ENCODE results near the gene RTN4IP1.

DNA sequence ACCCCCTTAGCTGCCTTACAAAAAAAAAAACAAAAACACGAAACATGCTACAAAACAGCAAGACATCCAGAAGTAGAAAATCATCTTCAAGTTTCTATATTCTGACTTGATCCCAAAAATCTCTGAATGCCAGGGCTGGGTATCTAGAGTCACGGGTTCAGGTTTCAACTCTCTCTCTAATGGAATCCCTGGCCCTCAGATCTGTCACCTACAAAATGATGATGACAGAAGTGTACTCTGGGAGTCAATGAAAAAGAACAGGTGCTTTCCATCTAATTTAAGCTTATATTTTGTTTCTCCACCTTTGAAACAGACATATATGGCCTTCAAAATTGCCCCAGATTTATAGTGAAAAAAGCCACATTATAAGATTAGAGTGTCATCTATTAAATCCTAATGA is 18.3 kb downstream of the RTN4IP1 start:
- TF ChIP-seq, protein P1, sequence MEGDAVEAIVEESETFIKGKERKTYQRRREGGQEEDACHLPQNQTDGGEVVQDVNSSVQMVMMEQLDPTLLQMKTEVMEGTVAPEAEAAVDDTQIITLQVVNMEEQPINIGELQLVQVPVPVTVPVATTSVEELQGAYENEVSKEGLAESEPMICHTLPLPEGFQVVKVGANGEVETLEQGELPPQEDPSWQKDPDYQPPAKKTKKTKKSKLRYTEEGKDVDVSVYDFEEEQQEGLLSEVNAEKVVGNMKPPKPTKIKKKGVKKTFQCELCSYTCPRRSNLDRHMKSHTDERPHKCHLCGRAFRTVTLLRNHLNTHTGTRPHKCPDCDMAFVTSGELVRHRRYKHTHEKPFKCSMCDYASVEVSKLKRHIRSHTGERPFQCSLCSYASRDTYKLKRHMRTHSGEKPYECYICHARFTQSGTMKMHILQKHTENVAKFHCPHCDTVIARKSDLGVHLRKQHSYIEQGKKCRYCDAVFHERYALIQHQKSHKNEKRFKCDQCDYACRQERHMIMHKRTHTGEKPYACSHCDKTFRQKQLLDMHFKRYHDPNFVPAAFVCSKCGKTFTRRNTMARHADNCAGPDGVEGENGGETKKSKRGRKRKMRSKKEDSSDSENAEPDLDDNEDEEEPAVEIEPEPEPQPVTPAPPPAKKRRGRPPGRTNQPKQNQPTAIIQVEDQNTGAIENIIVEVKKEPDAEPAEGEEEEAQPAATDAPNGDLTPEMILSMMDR (IDR thresholded peaks at IDR 0.05): no peak
- TF ChIP-seq ZFX (IDR thresholded peaks at IDR 0.05; ENCODE audit: borderline replicate concordance): no peak

Data from 22Rv1 (cell line).